ENCODE measurements around the gene ZNF616.

Gene ZNF616

GRCh38 chr19:52139252-52140031 is at the start of gene ZNF616:
TSS of gene ZNF616 (minus strand) at chr19:52139938. CDS start at chr19:52130512, 9,426 bp downstream.
- peak; percentile 87 for DNase-seq (ENCODE audit: low spot score)

DNA sequence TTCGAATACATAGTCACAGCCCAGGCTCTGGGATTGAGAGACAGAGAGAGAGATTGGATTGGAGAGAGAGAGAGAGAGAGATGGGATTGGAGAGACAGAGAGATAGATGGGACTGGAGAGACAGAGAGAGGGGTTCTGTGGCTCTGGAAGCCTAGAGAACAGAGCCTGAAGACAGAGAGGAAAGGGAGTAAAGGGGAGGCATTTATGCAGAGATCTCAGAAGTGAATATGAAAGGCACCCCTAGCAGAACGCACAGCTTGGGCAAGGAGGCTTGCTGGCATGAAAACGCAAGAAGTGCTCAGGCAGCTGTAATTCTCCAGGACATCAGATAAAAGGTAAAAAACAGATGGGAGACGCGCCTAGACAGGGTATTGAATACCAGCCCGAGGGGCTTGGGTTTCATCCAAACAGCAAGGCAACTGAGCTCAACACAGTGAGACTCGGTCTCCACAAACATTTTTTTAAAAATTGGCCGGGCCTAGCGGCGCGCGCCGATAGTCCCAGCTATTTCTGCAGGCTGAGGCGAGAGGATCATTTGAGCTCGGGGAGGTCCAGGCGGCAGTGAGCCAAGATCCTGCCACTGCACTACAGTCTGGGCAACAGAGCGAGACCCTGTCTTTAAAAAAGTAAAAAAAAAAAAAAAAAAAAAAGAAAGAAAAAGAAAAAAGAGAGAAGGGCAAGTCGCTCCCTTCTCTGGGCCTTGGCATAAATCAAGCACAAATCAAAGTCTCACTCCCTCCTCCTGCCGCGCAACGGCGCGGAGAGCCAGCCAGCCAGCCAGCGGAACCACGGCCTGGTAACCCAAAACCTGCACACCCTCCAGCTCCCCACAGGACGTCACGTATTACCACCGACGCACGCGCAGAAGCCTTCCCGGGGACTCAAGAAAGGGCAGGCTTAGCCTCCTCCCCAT is 49.3 kb upstream of the ZNF616 start:
- peak; percentile 92 for DNase-seq (ENCODE audit: low spot score)

GRCh38 chr19:52187407-52187806 is 47.7 kb upstream of the ZNF616 start:
- DNase-seq (ENCODE audit: low spot score) = no peak

- no peak for DNase-seq (ENCODE audit: low spot score)
Observed at GRCh38 chr19:52176574-52176973, 36.8 kb upstream of the ZNF616 start.

- no peak for DNase-seq (ENCODE audit: low spot score)
Observed at GRCh38 chr19:52172347-52172746, 32.6 kb upstream of the ZNF616 start.

- DNase-seq (ENCODE audit: low spot score) = peak; percentile 93
Observed at GRCh38 chr19:52171321-52172169, 31.8 kb upstream of the ZNF616 start, which contains the start of gene ZNF836. TSS of gene ZNF836 (minus strand) at chr19:52171621. CDS start at chr19:52168072, 3,549 bp downstream.

GRCh38 chr19:52170863-52171320 is 31.2 kb upstream of the ZNF616 start:
- peak; percentile 62 for DNase-seq (ENCODE audit: low spot score)

GRCh38 chr19:52170304-52170703 is 30.6 kb upstream of the ZNF616 start:
- no peak for DNase-seq (ENCODE audit: low spot score)

GRCh38 chr19:52155596-52156359 is 16.0 kb upstream of the ZNF616 start:
- DNase-seq (ENCODE audit: low spot score) = no peak

DNA sequence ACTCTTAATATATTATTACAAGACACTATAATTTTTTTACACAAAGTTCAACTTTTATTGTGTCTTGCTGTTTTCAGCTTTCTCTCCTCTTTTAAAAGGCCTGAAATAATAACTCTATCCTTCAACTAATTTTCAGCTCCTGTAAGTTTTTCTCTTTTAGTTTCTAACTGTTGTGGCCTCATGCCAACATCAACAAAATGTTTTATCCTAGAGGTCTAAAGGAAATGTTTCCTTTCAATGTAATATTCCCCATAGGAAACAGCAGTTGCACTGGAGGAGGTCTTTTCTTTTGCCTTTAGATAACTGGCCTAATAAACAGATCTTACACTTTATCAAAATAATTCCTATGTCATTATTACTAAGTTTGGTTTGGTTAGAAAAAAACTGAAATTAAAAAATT is 8.5 kb upstream of the ZNF616 start:
- no peak for DNase-seq (ENCODE audit: low spot score)

GRCh38 chr19:52142001-52142595 is 2.4 kb upstream of the ZNF616 start:
- DNase-seq (ENCODE audit: low spot score) = no peak

GRCh38 chr19:52141203-52141602 is 1.5 kb upstream of the ZNF616 start:
- no peak for DNase-seq (ENCODE audit: low spot score)

DNA sequence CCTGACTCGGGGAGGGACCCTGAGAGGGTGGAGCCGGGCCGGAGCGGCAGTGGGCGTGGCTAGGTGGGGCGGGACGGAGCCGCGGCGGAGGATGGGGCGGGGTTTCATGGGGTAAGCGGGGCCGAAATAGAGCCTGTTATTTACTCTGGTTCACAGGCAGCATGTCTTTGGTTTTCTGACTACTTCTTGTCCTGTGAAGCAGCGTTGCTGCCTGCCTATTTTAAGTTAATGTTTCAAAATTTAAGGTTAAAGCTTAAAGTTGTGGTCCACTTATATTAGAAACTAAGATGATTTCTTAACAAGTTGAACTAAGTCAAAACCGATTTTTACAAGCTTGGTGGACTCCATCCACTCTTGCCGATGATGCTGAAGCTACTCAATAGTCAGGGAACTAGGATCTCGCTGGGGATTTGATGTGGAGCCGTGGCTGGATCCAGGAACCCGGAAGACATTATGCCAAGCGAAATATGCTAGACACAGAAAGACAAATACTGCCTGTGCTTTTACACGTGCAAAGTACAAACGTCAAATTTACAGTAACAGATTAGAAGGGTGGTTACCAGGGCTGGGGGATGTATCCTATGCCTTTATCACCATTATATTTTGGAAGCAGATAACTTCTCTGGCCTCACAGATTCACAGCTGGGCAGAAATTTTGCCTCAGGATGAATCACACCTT is 433 bp upstream of the ZNF616 start:
- peak; percentile 99 for DNase-seq (ENCODE audit: low spot score)

DNA sequence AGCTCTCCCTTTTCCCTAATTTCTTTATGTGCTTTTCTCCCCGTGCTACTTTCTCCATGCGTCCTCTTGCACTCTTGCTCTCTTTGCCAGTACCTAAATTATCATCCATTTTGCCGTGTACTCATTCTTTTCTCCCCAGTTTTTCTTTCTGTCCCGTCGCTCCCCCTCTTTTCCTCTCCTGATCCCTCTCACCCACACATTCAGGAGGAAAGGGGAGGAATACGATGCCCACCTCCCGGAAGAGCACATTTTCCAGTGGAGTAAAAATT is 821 bp downstream of the ZNF616 start:
- DNase-seq (ENCODE audit: low spot score) = no peak

- DNase-seq (ENCODE audit: low spot score) = peak; percentile 67
Observed at GRCh38 chr19:52138278-52138982, 1.3 kb downstream of the ZNF616 start.

- no peak for DNase-seq (ENCODE audit: low spot score)
Observed at GRCh38 chr19:52120286-52120685, 19.5 kb downstream of the ZNF616 start.

DNA sequence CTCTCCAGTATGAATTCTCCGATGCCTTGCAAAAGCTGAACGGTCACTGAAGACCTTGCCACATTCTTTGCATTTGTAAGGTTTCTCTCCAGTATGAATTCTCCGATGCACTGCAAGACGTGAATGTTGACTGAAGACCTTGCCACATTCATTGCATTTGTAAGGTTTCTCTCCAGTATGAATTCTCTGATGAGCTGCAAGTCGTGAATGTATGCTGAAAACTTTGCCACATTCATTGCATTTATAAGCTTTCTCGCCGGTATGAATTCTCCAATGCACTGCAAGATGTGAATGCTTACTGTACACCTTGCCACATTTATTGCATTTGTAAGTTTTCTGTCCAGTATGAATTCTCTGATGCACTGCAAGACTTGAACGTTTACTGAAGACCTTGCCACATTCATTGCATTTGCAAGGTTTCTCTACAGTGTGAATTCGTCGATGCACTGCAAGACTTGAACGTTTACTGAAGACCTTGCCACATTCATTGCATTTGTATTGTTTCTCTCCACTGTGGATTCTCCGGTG is 24.1 kb downstream of the ZNF616 start:
- no peak for DNase-seq (ENCODE audit: low spot score)

DNA sequence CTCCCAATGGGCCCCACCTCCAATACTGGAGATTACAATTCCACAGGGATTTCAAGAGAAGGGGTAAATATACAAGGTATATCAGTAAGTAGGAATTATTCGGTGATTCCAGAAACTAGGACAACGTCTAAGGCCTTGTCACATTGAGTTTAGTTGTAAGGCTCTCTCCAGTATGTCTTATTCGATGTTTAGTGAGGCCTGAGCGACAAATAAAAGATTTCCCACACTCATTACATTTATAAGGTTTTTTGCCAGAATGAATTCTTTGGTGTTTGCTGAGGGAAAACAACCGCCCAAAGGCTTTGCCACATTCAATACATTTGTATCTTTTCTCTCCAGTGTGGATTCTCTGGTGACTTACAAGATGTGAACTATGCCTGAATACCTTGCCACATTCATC is 25.0 kb downstream of the ZNF616 start:
- no peak for DNase-seq (ENCODE audit: low spot score)

- no peak for DNase-seq (ENCODE audit: low spot score)
Observed at GRCh38 chr19:52112624-52113023, 27.1 kb downstream of the ZNF616 start.
